ENCODE data around the gene PIK3CD.

Gene PIK3CD

DNA sequence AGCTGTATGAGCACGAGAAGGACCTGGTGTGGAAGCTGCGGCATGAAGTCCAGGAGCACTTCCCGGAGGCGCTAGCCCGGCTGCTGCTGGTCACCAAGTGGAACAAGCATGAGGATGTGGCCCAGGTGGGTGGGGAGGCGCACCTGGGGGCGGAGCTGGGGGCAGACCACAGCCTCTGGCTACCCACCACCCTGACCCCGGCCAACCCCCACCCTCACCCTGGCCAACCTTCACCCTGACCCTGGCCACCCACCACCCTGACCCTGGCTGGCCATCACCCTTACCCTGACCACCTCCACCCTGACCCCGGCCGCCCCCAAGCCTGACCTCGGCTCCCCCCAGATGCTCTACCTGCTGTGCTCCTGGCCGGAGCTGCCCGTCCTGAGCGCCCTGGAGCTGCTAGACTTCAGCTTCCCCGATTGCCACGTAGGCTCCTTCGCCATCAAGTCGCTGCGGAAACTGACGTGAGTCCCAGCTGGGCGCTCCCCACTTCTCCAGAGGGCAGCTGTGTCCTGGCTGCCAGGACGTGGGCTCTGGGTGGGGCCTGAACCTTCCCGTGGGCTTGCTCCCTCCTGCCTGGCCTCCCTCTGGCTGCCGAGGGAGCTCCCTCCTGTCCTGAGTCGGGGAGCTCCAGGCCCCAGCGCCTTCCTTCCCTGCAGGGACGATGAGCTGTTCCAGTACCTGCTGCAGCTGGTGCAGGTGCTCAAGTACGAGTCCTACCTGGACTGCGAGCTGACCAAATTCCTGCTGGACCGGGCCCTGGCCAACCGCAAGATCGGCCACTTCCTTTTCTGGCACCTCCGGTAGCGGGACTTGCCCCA is 69.5 kb downstream of the PIK3CD start:
- no peak for DNase-seq

DNA sequence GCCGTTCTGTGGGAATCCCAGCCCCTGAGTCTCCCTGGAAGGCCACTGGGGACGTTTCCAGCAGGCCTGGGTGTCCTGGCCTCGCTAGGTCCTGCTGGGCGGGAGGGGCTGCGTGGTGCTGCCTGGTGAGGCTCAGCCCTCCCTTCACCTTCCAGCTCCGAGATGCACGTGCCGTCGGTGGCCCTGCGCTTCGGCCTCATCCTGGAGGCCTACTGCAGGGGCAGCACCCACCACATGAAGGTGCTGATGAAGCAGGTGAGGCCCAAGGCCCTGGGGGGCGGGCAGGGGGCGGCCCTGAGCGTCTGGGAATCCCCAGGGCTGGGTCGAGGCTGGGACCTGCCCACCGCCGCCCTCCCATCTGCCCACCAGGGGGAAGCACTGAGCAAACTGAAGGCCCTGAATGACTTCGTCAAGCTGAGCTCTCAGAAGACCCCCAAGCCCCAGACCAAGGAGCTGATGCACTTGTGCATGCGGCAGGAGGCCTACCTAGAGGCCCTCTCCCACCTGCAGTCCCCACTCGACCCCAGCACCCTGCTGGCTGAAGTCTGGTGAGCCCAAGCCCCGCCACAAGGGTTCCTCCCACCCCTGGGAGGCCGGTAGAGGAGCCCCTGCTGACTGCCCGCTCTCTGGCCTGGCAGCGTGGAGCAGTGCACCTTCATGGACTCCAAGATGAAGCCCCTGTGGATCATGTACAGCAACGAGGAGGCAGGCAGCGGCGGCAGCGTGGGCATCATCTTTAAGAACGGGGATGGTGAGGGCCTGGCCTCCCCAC is 70.3 kb downstream of the PIK3CD start:
- DNase-seq: no peak

DNA sequence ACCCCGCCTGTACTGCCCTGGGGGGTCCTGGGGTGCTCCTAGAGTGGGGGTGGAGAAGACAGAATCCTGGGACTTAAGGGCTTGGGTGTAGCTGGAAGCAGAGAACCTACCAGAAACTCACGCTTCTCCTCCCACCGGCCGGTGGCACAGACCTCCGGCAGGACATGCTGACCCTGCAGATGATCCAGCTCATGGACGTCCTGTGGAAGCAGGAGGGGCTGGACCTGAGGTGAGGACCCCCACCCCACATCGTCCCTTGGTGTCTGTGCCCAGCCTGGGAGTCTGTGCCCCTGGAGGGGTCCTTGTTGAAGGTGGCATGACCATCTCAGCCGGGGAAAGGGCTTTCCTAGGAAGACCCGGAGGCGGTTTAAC is 70.8 kb downstream of the PIK3CD start:
- DNase-seq: no peak

DNA sequence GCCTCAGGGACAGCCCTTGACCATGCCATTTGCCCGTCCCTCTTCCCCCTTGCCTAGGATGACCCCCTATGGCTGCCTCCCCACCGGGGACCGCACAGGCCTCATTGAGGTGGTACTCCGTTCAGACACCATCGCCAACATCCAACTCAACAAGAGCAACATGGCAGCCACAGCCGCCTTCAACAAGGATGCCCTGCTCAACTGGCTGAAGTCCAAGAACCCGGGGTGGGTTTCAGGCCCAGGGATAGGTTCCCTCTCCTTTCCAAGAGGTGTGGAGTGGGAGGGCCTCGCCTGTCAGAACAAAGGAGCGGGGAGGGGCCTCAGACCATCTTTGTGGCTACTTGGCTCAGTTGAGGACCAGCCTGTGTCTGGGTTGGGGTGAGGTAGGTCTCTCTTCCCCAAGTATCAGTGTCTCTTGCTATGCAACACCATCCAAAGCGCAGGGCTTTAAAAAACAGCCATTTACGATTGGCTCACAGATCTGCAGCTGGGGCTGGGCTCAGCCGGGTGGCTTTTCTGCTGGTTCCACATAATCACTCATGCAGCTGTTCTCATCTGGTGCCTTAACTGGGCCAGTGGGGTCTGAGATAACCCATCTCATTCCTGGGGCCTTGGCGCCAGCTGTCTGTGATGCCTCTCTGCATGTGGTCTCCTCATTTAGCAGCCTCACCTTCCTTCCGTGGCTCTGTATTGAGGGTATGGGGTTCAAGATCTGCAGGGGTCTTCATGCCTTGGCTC is 71.7 kb downstream of the PIK3CD start:
- no peak for DNase-seq

DNA sequence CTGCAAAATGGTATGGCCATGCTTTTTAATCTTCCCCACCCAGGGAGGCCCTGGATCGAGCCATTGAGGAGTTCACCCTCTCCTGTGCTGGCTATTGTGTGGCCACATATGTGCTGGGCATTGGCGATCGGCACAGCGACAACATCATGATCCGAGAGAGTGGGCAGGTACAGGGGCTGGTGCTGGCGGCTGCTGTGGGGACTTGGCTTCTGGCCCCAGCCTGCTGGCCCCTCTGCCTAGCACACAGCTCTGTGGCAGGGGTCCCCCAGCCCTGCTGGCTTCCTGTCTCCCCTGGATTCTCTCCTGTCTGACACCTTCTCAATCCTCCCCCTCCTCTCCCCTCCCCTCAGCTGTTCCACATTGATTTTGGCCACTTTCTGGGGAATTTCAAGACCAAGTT is 72.4 kb downstream of the PIK3CD start:
- DNase-seq: no peak

DNA sequence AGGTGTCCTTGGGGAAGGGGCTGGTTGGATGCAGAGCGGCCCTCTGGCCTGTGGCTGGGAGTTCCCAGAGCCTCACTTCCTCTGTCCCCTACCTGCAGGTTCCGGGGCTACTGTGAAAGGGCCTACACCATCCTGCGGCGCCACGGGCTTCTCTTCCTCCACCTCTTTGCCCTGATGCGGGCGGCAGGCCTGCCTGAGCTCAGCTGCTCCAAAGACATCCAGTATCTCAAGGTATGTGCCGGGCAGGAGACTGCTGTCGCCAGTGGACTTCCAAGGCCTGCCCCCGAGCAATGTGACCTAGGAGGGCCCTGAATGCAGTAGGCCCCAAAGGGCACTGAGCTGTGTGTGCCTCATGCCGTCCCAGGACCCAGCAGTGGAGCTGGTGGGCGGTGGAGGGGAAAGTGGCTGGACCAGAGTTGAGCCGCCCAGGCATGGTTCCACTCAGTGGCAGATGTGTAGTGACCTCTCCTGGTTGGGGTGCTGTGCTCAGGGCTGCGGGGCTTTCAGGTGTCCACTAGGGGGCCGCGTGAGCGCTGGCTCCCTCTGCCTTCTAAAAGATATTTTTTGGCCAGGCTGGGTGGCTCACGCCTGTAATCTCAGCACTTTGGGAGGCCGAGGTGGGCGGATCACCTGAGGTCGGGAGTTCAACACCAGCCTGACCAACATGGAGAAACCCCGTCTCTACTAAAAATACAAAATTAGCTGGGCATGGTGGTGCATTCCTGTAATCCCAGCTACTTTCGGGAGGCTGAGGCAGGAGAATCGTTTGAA is 73.4 kb downstream of the PIK3CD start:
- no peak for DNase-seq

DNA sequence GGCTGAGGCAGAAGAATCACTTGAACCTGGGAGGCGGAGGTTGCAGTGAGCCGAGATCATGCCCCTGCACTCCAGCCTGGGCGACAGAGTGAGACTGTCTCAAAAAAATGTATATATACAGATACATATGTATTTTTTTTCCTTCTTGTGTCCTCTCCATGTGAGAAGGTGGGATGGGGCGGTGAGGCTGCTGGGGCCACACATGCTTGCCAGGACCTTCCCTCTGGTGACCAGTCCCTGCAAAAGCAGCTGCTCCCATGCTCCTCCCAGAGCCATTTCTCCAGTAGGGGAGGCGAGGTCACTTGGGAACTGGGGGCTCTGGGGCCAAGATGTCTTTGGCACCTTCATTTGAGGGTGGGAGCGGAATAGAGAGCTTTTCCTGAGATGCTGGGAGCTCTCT is 74.9 kb downstream of the PIK3CD start:
- no peak for DNase-seq

DNA sequence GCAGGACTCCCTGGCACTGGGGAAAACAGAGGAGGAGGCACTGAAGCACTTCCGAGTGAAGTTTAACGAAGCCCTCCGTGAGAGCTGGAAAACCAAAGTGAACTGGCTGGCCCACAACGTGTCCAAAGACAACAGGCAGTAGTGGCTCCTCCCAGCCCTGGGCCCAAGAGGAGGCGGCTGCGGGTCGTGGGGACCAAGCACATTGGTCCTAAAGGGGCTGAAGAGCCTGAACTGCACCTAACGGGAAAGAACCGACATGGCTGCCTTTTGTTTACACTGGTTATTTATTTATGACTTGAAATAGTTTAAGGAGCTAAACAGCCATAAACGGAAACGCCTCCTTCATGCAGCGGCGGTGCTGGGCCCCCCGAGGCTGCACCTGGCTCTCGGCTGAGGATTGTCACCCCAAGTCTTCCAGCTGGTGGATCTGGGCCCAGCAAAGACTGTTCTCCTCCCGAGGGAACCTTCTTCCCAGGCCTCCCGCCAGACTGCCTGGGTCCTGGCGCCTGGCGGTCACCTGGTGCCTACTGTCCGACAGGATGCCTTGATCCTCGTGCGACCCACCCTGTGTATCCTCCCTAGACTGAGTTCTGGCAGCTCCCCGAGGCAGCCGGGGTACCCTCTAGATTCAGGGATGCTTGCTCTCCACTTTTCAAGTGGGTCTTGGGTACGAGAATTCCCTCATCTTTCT is 75.5 kb downstream of the PIK3CD start:
- DNase-seq: no peak

DNA sequence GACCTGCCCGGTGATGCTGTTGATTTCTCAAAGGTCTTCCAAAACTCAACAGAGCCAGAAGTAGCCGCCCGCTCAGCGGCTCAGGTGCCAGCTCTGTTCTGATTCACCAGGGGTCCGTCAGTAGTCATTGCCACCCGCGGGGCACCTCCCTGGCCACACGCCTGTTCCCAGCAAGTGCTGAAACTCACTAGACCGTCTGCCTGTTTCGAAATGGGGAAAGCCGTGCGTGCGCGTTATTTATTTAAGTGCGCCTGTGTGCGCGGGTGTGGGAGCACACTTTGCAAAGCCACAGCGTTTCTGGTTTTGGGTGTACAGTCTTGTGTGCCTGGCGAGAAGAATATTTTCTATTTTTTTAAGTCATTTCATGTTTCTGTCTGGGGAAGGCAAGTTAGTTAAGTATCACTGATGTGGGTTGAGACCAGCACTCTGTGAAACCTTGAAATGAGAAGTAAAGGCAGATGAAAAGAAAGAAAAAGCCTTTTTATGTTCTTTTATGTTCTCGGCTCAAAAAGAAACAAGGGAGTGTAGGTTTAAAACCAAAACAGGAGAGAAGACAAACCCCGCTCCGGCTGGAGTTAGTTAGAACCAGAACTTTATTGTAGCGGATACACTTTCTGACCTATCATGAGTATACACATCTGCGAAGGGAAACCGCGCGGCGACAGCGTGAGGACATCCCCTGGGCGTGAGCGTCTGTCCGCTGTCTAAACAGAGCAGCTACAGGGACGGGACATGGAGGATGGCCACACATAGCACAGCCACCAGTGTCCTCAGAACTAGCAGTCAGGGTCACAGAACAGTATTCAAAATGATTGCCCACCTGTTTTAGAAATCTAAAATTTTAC is 77.1 kb downstream of the PIK3CD start:
- DNase-seq: no peak

DNA sequence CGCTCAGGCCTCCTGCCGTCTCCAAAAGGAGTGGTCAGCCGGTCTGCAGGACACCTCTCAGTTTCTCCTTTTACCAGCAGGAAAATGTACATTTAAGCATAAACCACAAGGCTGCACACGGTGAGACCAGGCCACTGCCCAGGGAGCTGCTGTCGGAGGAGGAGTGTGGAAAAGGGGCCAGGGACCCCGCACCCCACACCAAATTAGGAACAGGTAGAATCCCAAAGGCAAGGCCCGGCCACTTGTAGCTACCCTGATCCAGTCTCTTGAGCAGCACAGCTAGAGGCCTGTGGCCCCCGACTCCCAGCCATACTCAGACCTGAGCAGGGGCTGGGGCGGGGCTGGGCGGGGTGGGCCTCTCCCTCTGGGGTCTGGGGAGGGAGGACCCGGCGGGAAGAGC is 78.0 kb downstream of the PIK3CD start:
- no peak for DNase-seq

DNA sequence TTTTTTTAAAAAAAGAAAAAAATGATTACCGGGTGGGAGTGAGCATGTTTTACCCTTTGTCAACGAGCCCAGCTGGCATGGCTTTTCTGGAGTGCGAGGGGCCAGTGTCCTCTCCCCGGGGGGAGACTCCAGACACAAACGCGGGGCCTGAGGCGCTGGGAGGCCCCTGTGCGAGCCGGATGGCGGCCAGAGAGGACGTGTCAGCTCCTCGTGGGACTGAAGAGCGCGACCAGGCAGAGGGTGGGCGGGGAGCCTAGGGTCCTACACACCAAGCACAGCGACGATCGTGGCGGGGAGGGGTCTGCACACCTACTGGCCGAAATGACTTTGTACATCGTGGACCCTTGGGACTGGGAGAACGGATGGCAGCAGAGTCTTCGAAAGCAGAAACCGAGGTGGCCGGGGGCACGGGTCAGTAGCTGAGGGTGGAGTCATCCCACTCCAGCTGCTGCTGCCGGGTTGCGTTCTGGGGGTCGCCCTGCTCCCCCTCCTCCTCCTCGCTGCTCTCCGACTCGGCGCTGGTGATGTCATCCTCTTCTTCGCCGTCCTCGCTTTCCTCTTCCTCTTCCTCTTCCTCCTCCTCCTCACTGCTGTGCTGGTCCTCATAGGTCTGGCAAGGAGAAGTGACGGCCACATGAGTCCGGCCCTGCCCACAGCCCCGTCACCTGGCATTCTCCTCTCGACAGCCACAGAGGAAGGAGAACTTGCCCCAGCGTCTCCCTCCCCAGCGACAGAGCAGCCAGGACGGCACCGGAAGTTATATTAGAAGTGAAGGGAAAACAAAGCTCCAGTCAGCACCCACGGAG is 78.8 kb downstream of the PIK3CD start:
- no peak for DNase-seq

DNA sequence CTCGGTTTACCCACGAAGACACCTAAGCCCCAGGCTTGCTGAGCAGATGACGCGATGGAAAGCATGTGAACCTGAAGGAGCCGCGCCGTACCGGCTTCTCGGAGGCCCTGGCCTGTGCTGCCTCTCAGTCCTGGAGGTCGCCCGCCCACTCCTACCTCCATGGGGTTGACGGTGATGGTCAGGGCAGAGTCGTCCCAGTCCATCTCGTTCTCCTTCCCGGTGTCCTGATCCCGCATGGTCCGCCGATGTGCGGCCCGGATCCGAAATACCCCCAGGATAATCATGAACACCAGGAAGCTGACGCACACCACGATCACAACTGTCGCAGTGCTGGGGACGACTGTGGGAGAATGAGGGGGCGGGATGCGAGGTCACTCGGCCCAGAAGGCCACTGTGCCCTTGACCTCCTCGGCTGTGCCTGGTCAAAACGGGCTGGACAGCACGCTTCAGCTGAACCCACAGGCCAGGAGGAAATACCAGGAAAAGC is 79.6 kb downstream of the PIK3CD start:
- no peak for DNase-seq

DNA sequence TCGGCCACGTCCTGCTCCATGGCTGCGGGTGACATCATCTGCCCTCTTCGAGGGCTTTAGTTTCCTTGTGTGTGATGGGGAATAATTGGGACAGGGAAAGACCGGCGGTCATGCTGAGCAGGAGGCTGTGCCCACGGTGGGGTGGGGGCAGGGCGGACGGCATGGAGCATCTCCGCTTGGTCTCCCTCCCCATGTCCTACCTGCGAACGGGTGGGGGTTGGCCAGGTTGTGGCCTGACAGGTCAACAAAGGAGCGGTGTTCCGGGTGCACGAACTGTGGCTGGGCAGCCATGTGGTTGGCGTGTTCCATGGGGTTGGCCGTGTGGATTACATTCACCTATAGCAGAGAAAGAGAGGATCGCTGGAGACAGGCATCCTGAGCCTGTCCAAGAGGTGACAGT is 80.0 kb downstream of the PIK3CD start:
- no peak for DNase-seq

DNA sequence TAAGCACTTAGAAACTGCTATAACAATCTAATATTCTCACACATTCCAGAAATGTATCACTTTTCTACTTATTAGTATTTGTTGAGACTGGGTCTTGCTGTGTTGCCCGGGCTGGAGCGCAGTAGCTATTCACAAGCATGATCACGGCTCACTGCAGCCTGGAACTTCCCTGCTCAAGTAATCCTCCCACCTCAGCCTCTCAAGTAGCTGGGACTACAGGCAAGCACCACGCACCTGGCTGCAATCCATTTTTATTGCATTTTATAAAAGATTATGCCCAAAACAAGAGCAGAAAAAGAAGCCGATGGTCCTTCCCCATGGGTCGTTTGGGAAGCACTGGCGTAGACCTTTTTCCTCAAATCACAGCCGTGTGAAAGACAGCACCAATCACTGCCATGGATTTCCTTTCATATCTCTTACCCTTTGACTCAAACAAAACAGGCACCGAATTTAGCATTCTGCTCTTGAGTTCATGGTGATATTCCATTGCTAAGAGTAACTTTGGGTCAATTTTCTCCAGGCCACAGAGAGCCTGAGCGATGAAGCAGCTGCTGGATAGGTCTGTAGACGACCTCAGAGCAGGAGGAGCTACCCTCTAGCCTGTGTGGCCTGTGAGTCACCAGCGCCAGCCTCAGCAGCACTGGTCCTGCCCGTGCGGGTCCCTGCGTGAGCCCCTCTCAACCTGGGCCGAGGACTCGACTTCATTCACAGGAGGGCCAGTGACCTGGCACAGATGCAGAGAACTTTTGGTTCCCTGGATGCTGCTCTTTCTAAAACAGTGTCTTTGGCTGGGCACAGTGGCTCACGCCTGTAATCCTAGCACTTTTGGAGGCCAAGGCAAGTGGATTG is 80.8 kb downstream of the PIK3CD start:
- no peak for DNase-seq

DNA sequence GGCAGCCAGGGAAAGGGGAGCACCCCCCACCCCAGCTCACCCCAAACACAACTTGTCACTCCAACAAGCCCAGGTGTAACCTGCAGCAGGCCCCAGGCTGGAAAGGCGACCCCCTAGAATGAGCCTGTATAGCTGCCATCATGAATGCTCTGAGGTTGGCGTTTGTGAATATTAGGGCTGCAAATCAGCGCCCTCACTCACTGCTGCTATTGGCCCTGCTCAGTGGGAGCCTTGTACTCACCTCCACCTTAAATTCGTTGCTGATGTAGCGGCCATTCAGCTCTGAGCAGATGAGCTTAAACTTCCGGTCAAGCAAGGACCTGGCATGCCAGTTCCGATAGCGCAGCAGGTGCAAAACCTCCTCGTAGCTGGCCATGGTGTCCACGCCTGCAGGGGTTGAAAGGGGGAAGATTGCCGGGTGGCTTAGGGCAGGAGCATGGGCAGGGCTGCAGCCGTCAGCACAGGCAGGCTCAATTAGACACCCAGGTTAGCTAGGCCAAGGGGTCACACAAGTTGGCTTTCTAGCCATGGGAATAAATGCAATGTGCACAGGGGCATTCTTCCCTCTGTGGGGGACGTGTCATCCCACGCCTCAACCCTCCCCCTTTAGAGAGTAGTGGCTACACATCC is 81.7 kb downstream of the PIK3CD start:
- no peak for DNase-seq

DNA sequence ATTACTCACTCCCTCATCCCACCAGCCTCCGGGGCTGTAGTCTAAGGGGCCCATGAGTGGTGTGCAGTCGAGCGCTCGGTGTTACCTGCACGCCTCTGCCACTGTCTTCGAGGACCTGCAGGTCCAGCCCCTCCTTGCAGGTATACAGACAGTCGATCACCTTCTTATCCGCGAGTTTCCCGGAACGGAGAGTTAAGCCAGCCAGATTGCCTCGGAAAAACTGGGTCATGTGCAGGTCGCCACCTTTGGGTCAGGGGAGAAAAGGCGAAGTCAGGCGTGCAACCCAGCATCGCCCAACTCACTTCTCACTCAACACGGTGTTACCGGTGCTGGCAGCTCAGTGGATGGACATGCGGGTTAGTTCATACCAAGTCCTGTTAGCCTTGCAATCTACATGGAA is 84.3 kb downstream of the PIK3CD start:
- no peak for DNase-seq

DNA sequence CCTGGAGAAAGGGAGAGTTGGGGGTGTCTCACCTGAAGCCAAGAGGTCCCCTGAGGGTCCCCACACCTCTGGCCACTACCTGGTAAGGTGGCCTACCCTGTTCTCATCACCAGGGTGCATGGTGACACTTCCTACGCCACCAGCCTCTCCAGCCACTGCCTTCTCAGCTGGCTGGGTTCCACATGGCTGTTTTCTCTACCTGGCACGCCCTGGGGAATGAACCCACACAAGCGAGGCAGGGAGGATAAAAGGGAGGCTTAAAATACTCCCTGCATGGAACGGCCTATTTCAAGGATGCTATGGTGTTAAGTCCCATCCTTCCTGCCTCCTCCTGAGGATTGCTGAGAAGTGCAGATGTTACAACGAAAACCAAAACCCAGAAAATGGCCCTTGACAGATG is 84.7 kb downstream of the PIK3CD start:
- DNase-seq: no peak

DNA sequence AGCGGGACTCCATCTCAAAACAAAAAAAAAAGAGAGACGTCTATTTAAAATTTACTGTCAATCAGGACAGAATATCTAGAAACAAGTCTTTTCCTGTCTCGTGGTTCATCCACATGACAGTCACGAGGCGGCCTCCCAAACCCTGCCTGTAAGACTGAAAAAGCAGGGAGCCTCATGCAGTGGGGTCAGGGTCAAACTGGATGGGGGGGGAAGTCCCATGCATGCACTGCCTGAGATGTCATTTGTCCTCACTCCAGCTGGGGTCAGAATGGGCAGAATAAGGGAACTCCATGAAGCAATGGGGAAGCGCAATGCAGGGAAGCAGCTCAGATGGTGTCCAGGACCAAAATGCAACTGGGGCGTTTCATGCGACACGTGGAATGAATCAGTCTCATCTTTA is 85.5 kb downstream of the PIK3CD start:
- DNase-seq: no peak

DNA sequence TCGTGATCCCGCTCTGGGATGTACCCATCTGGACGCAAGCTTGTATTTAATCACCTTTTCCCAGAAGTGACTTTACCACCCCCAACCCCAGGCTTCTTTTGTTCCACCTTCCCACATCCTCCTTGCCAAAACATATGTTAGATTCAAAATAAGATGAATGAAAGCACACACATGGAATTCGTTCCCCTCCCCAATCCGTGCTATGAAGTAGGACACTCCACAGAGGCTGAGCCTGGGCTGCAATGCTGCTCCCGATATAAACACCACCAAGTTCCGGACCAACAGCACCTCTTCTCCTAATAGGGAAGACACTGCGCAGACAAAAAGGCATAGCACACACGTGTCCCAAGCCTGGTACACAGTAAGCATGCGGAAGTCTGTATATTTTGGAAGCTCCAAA is 86.1 kb downstream of the PIK3CD start:
- DNase-seq: no peak

Measured in NCI-H1417 treated with DMSO at 0.1 percent for 48 hours (cell line).